HTERT RPE-1 (cell line): ENCODE measurements around the gene ECEL1.
"Not testable (repeated sequence)": the region's sequence is repeated elsewhere in the genome, so short reads cannot be mapped to it uniquely, and the experiment has no call there.

ENCODE experiments used
- in situ Hi-C: fragments of 300-500 bp; cut with MboI; formaldehyde crosslinking; loops from 4 replicates; pipeline ENCODE4 v1.14.3; 2020; ENCODE audit warnings: low sequenced_read_pairs

The ECEL1 gene

DNA sequence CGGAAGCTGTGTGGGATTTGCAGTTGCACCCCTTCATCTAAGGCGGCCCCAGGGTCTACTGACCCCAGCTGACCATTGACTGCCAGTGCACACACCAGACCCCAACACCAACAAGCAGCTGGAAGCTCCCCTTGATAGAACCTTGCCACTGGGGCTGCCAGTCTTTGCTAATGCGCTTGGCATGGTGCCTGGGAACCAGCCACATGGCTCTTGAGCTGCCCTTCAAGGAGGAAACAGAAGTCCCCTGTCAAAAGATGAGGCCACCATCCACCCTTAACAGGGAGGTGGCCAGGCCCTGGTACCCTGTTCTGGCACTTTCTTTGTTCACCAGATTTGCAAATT is 23.1 kb downstream of the ECEL1 start:
- in situ Hi-C loops = no loop called here

DNA sequence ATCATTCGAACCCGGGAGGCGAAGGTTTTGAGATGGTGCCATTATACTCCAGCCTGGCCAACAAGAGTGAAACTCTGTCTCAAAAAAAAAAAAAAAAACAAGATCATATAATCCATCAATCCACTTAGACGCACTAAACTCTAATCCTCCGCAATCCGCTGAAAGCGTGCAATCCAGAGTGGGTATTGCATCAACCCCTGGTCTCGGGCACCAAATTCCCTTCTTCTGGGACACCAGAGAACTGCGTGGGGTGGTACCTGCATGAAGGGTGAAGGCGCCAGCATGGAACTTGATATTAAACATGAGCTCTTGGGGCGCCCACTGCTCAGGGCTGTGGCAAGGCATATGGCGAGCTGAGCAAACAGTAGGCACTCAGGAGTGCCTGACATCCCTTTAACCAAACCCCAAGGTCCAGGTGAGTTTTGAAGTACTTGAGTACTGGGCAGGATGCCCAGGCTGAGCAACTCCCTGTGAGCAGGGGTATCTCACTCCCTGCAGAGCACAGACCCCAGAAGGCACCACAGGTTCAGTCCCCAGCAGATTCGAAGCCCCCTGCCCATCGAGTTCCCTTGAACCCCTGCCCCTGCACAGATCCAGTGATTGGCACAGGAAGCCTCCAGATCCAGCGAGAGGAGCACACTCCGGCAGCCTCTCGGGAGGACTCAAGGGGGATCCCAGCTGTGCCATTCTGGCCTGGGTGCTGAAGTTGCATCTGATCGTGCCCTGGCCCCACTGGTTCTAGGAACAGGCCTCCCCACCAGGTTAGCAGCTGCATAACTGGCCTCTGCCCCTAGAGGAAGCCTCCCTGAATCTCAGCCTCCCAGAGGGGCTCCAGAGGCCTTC is 23.7 kb downstream of the ECEL1 start:
- in situ Hi-C loops = no loop called here

DNA sequence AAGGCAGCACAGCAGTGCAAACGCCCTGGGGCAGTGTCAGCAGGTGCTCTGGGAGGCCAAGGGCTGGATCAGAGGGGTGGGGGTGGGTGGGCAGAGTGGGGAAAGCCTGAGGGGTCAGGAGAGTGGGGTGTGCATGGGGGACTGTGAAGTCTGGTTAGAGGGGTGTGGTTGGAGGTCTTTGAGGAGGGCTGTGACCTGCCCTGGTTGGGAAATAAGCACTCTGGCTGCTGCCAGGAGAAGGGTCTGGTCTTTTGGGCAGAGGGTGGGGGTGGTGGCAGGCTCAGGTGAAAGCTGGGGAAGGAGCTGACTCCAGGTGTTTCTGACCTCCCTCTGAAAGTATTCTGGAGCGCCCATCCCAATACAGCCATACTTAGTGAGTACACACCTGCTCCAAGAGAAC is 27.5 kb downstream of the ECEL1 start:
- in situ Hi-C loops = no loop called here

DNA sequence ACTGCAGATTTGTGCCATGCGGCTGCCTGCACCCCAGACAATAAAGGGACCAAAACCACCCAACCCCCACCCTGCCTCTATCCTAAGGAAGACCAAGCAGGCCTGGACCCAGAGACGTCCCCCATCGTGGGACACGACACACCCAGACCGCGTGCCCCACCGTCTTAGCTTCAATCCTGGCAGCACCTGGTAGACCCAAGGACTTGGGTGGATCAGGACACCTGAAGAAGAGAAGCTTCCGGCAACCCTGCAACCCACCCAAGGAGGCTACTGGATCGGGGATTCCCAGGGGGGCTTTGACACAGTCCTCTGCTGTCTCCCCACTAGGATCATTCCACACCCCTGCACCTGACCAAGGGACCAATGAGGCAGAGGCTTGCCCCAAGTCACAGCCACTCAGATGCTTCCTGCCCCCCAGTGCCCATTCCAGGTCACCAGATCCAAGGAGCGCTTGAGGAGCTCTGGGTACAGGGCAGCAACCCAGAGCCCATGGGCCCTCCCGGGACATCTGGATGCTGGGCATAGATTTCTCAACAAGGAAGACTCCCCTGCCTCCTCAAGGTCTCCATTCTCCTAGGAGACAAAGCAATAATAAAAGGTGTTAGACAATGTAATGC is 28.1 kb downstream of the ECEL1 start:
- in situ Hi-C loops = no loop called here

DNA sequence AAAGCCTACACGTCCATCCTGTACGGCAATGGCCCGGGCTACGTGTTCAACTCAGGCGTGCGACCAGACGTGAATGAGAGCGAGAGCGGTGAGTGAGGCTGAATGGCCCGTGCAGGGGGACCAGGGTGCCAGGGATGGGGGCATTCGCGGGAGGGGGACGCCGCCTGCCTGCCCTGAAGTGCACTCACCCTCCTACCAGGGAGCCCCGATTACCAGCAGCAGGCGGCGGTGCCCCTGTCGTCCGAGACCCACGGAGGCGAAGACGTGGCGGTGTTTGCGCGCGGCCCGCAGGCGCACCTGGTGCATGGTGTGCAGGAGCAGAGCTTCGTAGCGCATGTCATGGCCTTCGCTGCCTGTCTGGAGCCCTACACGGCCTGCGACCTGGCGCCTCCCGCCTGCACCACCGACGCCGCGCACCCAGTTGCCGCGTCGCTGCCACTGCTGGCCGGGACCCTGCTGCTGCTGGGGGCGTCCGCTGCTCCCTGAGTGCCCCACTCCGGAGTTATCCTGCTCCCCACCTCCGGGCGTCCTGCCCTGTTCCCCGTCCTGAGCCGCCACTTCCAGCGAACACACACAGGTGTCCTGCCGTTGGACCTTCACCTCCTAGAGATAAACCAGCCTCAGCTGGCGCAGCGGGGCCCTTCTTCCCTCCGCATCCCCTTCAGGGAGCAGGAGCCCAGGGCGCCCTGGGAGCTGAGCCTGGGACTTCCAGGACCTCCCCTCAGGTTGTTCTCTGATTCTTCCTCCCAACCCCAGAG is 28.8 kb downstream of the ECEL1 start:
- in situ Hi-C loops = no loop called here

DNA sequence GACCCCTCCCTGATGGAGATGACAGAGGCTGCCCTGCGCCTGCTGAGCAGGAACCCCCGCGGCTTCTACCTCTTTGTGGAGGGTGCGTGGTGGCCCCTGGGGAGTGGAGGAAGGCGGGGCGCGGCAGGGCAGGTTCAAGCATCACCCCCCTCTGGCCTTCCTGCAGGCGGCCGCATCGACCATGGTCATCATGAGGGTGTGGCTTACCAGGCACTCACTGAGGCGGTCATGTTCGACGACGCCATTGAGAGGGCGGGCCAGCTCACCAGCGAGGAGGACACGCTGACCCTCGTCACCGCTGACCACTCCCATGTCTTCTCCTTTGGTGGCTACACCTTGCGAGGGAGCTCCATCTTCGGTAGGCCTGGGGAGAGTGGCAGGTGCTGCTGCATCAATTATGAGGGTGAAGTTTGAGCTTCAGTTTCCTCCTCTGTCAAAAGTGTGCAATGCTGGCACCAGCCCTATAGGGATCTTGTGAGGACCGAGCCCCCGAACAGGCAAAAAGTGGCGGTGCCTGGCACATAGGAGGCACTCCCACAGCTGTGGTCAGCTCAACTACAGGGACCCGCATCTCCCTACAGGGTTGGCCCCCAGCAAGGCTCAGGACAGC is 29.5 kb downstream of the ECEL1 start:
- in situ Hi-C loops = no loop called here

DNA sequence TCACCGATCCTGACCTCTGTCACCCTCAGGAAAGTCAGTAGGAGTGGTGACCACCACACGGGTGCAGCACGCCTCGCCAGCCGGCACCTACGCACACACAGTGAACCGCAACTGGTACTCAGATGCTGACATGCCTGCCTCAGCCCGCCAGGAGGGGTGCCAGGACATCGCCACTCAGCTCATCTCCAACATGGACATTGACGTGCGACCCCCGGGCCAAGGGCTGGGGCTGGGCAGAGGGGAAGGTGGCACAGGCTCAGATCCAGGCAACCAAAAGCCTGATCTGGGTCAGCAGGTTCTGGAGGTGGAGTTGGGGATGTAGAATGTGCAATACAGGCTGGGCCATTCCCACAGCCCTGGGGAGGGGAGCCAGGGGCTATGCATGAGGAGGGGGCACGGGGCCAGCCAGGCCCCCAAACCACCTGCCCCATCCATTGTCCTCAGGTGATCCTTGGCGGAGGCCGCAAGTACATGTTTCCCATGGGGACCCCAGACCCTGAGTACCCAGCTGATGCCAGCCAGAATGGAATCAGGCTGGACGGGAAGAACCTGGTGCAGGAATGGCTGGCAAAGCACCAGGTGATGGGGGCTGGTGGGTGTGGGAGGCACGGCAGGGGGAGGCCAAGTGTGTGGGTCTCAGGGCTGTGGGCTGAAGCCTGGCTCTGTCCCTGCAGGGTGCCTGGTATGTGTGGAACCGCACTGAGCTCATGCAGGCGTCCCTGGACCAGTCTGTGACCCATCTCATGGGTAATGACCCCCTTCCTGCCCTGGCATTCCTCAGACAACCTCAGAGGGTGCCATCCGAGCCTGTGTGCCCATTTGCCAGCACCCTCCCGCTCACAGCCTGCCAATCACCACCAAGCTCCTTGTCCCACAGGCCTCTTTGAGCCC is 30.3 kb downstream of the ECEL1 start:
- in situ Hi-C loops = no loop called here

DNA sequence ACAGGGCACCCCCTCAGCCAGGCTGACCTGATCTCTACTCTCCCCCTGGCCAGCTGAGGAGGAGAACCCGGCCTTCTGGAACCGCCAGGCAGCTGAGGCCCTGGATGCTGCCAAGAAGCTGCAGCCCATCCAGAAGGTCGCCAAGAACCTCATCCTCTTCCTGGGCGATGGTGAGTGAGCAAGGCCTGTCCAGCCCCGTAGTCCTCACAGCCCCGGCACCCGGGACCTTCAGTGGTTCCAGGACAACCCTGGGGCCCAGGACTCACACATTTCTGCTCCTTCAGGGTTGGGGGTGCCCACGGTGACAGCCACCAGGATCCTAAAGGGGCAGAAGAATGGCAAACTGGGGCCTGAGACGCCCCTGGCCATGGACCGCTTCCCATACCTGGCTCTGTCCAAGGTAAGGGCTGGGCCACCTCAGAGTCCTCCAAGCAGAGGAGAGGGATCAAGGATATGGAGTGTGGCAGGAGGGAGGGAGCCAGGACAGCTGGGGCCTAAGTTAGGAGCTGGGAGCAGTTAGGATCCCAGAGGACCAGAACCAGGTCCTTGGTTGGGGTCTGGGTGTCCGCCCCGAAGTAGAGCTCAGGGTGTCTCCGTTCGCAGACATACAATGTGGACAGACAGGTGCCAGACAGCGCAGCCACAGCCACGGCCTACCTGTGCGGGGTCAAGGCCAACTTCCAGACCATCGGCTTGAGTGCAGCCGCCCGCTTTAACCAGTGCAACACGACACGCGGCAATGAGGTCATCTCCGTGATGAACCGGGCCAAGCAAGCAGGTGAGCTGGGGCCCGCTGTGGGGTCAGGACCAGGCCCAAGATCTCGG is 31.1 kb downstream of the ECEL1 start:
- in situ Hi-C loops = no loop called here

DNA sequence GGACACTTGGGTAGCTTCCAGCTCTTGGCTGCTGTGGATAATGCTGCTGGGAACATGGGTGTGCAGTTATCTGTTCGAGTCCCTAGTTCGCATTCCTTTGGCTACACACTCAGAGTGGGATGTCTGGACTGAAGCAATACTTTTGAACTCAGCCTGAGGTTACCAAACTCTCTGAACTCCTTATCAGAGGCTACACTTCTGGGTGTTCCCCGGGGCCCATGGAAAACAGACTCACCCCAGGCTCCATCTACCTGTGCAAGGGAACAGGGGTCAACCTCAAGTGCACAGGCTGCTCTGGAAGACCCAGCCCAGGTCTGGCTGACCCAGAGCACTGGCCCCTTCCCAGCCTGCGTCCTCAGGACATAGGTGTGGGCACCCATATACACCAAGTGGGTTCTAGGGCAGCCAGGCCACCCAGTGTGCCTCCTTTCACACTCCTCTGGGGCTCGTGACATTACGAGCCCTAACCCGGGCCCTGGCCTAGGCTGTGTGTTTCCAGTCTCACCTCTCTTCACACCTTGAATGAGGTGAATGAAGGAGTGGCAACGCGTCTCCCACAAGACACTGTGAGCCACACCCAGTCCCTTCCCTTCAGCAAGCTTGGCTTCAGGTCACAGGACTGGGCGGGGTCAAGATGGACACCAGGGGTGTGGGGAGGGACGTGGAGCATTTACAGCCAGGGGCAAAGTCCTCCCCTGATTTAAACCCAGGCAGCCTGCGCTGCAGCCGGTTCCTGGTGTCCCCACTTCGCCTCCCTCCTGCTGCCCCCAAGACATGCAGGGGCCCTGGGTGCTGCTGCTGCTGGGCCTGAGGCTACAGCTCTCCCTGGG is 32.0 kb downstream of the ECEL1 start, which contains the start of gene ALPI:
Gene ALPI (plus strand): TSS at position 728 of the 830 bp plus-strand sequence. CDS start 47 bp downstream, at position 775.
- in situ Hi-C loops = no loop called here

DNA sequence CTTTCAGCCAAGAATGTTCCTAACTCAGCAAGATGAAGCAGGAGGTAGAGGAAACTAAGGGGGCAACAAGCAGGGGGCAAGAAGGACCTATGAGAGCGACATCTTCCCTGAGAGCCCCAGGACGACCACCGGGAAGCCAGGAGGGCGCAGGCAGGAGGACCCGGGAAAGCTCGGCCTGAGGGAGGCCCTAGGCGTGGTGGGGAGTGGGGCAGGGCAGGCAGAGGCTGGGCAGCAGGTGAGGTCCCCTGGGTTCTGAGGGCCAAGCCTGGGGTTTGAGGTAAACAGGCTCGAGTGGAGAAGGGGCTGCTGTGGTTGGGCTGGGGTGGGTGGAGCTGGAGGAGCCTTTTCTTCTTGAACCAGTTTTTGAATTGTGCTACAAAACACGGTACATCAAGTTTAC is 33.0 kb downstream of the ECEL1 start:
- in situ Hi-C loops = no loop called here

DNA sequence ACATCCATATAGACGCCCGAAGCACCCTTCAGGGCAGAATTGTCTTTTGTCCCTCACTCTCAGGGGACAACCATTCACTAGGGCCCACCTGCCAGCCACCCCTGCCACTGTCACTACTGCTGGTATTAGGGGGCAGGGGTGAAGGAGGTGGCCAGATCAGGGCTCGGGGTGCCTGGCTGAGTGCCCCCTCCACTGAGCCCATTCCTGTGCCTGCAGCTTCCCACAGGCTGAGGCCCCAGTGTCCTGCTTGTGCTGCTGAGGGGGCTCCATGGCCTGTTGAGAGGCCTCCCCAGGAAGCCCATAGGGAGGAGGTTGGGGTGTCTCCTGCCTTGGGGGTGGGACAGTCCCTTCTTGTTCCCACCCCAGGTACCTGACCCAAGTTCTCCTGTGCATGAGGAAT is 36.0 kb downstream of the ECEL1 start:
- in situ Hi-C loops = not testable (repeated sequence)

DNA sequence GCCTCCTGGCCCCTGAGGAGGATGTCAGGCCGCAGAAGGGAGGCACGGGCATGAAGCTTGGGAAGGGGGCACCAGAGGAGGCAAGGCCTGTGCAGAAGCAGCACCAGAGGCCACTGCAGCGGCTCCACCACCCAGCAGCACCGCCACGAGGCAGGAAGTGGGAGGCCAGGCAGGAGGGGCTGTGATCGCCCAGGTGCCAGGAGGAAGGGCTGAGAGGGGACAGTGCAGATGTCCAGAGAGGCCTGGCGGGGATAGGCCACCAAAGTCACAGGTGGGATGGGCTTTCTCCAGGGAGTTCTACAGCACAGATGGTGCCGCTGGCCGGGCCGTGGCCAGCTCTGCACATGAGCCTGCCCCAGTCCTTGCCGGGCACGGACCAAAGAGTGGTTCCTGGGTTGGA is 37.7 kb downstream of the ECEL1 start:
- in situ Hi-C loops = no loop called here

DNA sequence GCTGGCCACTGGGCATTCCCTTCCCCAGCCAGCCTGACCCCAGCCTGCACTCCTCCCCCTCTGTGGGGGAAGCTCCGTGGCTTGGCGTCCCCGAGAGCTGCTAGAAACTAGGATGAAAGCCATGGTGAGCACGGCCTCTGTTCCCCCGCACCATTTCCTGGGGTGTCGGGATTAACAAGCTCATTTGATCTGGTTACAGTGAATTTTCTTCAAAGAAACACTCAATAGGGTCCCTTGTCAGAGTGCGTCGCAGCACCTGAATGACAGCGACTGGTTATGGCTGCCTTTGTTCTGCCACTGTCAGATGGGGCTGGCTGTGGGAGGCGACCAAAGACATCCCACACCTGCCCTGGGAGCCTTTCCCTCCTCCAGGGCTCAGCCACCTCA is 39.3 kb downstream of the ECEL1 start:
- in situ Hi-C loops = no loop called here

DNA sequence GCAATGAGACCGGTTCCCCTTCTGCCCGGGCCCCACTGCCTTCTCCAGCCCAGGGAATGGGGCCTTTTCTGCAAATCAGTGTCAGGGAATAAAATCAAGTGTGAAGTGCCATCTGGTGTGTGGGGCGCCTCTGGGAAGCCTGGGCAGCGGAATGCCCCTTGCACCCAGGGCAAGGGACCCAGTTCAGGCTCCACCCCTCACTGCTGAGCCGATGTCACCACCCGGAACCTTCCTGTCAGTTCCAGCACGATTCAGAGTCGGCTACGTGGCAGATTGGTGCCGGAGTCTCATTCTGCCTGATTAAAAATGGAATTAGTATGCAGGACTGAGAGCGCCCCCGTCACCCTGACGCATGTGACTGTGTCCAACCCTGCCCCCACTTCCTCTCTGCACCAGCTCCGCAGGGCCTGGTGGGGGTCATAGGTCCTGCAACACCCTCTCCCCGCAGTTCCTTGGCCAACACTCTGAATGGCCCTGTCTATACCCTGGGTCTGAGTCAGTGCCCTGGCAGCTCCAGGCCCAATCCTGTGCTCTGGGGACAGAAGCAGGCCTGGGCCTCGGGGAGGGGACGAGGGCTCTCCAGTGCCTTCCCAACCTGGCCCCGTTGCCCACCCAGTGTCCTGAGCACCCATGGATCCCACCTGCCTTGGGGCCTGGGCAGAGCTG is 39.9 kb downstream of the ECEL1 start:
- in situ Hi-C loops = no loop called here

DNA sequence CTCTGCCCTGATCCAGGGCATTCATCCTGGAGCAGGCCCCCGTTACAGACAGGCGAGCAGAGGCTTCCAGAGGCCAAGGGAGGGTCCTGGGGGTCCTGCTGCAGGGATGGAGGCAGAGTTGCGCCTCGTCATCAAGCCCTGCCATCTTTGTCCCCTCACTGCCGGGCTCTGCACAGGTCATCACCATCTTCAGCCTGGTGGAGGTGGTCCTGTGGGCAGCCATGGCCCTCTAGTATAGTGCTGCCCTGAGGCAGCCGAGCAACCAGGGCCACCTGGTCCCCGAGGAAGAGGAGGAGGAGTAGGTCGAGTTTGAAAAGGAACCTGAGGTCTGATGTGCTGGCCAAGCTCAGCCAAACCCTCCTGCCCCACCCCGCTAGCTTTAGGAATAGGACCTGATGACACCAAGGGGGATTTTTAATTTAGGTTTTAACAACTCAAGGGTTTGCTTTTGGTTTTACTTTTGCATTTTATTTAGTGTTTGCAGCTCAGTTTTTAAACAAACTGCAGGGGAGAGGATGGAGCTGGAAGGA is 40.5 kb downstream of the ECEL1 start:
- in situ Hi-C loops = no loop called here

DNA sequence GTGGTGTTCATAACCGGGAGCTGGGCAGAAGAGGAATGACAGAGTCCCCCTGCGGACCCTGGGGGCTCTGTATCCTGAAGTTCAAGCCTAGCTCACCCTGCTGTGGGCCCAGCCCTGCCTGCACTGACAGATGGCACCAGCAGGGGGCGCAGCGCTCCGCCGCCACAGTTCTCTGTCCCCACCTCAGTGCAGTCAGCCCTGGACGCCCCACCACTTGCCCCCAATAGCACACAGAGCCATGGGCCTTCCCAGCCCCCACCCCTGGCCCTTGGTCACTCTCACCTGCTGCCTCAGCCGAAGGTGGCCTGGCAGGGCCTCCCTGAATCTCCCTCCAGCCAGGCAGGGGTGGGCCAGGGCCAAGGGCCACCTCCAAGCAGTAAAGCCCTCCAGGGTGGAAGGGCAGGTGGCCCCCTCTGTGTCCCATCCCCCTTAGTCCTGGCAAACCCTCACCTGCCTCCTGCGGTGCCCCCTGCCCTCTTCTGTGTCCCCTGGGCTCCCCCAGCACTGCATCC is 41.3 kb downstream of the ECEL1 start:
- in situ Hi-C loops = not testable (repeated sequence)

DNA sequence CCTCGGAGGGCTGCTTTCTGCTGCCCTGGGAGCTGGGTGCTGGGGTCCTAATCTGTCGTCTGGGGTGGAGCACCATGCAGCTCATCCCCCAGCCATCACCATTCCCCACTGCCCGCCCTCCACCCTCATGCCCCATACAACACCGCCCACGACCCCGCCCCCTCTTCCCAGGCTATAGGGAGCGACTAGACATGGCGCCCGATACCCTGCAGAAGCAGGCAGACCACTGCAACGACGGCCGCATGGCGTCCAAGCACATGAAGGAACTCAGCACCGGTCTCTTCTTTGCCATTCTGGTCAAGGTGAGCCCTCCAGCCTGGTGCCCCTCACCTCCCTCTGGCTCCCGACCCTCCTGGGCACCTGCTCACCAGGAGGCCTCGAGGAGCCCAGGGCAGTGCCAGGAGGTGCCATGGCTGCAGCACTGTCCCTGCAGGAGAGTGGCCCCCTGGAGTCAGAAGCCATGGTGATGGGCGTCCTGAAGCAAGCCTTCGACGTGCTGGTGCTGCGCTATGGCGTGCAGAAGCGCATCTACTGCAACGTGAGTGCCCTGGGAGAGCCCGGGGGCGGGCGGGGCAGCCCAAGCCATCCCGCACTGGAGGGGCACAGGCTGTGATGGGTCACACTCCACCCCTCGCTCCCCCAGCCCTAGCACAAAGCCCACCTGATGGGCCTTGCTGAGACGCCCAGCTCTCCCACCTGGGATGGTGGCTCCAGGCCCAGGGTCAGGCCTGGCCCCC is 42.3 kb downstream of the ECEL1 start:
- in situ Hi-C loops = not testable (repeated sequence)
